PC-3 (cell line): ENCODE results near the gene LRRFIP2. TPM values are rescaled to one million over a fixed set of nuclear protein-coding genes. Genes with fewer than 3 reads are reported as not detected.
A peak's percentile ranks its signal among the peaks of the same experiment; 100 is the strongest.

ENCODE experiments used
- ATAC-seq: fragments of 200-7000 bp; cut with Tn5 transposase; 2 replicates; pipeline ENCODE4 v1.9.1; 2020; ENCODE audit warnings: mild to moderate bottlenecking, moderate library complexity
- BruUV-seq: library from RNA; stranded (reverse); fragments of 400-500 nt; replicated peaks from 2 replicates; lab custom pipeline; 2021; lab: Mats Ljungman, UMichigan
- CTCF ChIA-PET: fragments of 300-600 bp; sonication (Branson Sonifier 250); formaldehyde crosslinking; loops from one replicate; lab custom pipeline; 2022; ENCODE audit warnings: antibody characterized with exemption; lab: Charles Lee
- POLR2A ChIA-PET: fragments of 300-600 bp; sonication (Branson Sonifier 250); formaldehyde crosslinking; loops from one replicate; lab custom pipeline; 2022; ENCODE audit warnings: antibody characterized with exemption; ENCODE audit not compliant: unreplicated experiment; lab: Charles Lee
- DNase-seq: peaks from one replicate; pipeline ENCODE4 v3.0.0-alpha.2; 2015
- H2AFZ ChIP-seq: fragments of 300-600 bp; sonication (generic); 2 replicates; pipeline ENCODE4 v1.6.0; 2016; ENCODE audit warnings: antibody characterized with exemption, low read length
- H3F3A ChIP-seq: fragments of 300-600 bp; sonication (generic); one replicate; pipeline ENCODE4 v1.6.0; 2017; ENCODE audit warnings: antibody characterized with exemption, low read length, control low read depth, mild to moderate bottlenecking; ENCODE audit not compliant: unreplicated experiment
- H3K27ac ChIP-seq: fragments of 300-600 bp; sonication (generic); 2 replicates; pipeline ENCODE4 v1.5.1; 2016; ENCODE audit warnings: mild to moderate bottlenecking, low read length
- H3K27me3 ChIP-seq: fragments of 300-600 bp; sonication (generic); 2 replicates; pipeline ENCODE4 v1.6.1; 2016; ENCODE audit warnings: low read length, mixed read lengths
- H3K36me3 ChIP-seq: fragments of 300-600 bp; sonication (generic); 2 replicates; pipeline ENCODE4 v1.6.1; 2016; ENCODE audit warnings: low read depth, mixed run types, low read length, mixed read lengths
- H3K4me1 ChIP-seq: fragments of 300-600 bp; sonication (generic); 2 replicates; pipeline ENCODE4 v1.5.1; 2016; ENCODE audit warnings: low read length; ENCODE audit not compliant: insufficient read depth
- H3K4me2 ChIP-seq: fragments of 300-600 bp; sonication (generic); 2 replicates; pipeline ENCODE4 v1.6.0; 2016; ENCODE audit warnings: low read length
- H3K4me3 ChIP-seq: fragments of 300-600 bp; sonication (generic); 2 replicates; pipeline ENCODE4 v1.5.1; 2016; ENCODE audit warnings: mild to moderate bottlenecking, low read length, mixed read lengths
- H3K79me2 ChIP-seq: fragments of 300-600 bp; sonication (generic); 2 replicates; pipeline ENCODE4 v1.6.1; 2017; ENCODE audit warnings: low read length, mixed read lengths
- H3K9ac ChIP-seq: fragments of 300-600 bp; sonication (generic); 2 replicates; pipeline ENCODE4 v1.6.0; 2016; ENCODE audit warnings: mild to moderate bottlenecking, low read length
- H3K9me2 ChIP-seq: fragments of 300-600 bp; sonication (generic); replicated peaks from 2 replicates; pipeline ENCODE4 v1.6.1; 2016; ENCODE audit warnings: mixed run types, low read length, mixed read lengths
- H3K9me3 ChIP-seq: fragments of 300-600 bp; sonication (generic); 2 replicates; pipeline ENCODE4 v1.6.1; 2016; ENCODE audit warnings: low read length, mixed read lengths
- H4K20me1 ChIP-seq: fragments of 300-600 bp; sonication (generic); 2 replicates; pipeline ENCODE4 v1.6.1; 2016; ENCODE audit warnings: low read length, mixed read lengths
- CTCF ChIP-seq: fragments of 300-600 bp; sonication (generic); conservative IDR thresholded peaks from 2 replicates; pipeline ENCODE4 v1.5.1; 2017; ENCODE audit warnings: antibody characterized with exemption, low read depth, mild to moderate bottlenecking, low read length
- EZH2 ChIP-seq: fragments of 300-600 bp; sonication (generic); IDR thresholded peaks from one replicate; pipeline ENCODE4 v1.6.1; 2017; ENCODE audit warnings: antibody characterized with exemption, mild to moderate bottlenecking, low read length; ENCODE audit not compliant: unreplicated experiment
- EZH2phosphoT487 ChIP-seq: fragments of 300-600 bp; sonication (generic); IDR thresholded peaks from 2 replicates; pipeline ENCODE4 v1.6.1; 2018; ENCODE audit warnings: mild to moderate bottlenecking, antibody characterized with exemption, low read length, borderline replicate concordance
- intact Hi-C: fragments of 100-400 bp; cut with micrococcal nuclease; formaldehyde crosslinking; loops from 2 replicates; pipeline ENCODE4 v1.9.0; 2023
- total RNA-seq: library from RNA; depleted of rRNA; stranded (reverse); fragments of >200 nt; gene quantifications from 2 replicates; pipeline ENCODE4 v1.2.3, GENCODE V29; 2014

The LRRFIP2 gene
- total RNA-seq, 1 experiment from 2014 or later: 54.7 TPM

DNA sequence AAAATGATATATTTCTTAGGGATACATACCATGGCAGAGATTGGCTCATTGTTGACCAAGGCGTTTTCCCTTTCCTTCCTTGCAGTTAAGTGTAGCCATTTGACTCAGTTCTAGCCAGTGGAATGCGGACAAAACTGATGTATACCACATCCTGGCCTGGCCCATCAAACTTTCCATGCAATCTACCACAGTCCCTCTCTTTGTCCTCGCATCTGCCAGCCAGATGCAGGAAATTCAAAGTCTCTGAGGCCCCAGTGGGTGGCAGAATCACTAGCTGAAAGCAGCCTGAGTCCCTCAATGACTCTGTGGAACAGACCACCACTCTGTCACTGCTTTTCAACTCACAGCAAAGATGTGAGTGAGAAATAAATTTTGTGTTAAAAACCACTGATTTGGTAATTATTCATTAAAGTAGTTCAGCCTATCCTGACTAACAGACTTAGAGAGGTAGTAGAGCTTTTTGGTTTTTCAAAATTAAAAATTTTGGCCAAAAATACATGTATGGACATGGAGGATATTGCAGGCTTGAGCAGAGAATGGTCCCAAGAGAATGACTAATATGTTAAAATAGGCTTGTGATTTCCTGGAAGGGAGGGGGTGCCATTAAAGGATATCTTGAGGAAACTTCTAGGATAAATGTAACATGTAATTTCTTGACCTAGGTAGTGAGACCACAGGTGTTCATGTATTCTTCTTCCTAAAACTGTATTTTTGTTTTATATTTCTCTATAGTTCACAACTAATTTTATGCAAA, 10.9 kb downstream of the LRRFIP2 start:
- Histone ChIP-seq H3K27ac (no peak overlapping the region), H4K20me1 (no peaks in the 10 kb centered on the region), H3K79me2 (peaks cover 24% of the 10 kb centered on the region), H3K4me1 (no peaks in the 10 kb centered on the region), H3K4me2 (no peak overlapping the region), H3K9me3 (no peaks in the 10 kb centered on the region), H3K9me2 (no peaks in the 10 kb centered on the region), H3K27me3 (no peaks in the 10 kb centered on the region), H3K4me3 (no peak overlapping the region), H3K36me3 (peaks cover 10% of the 10 kb centered on the region; the same call in 1 of the 2 replicates), H3K9ac (no peak overlapping the region), H3F3A (no peaks in the 10 kb centered on the region), H2AFZ (no peak overlapping the region)
- intact Hi-C loops: no loop called here
- DNase-seq: no peak
- ChIA-PET CTCF (no interaction called here), POLR2A (no interaction called here)
- no TSS peak for BruUV-seq
- TF ChIP-seq EZH2 (no peak), CTCF (no peak), EZH2phosphoT487 (no peak)
- peak; percentile 24; the same call in 1 of the 2 replicates for ATAC-seq

- H3K9me3 ChIP-seq: no peaks in the 10 kb centered on the region
- TF ChIP-seq EZH2phosphoT487 (no peak), CTCF (no peak), EZH2 (no peak)
- H3K27me3 ChIP-seq: no peaks in the 10 kb centered on the region
- CTCF ChIA-PET: no interaction called here
- peaks cover 16% of the 10 kb centered on the region for H3K79me2 ChIP-seq
- H3K4me3 ChIP-seq: no peak overlapping the region
- no peaks in the 10 kb centered on the region for H4K20me1 ChIP-seq
- intact Hi-C loops: no loop called here
- H3K4me1 ChIP-seq: no peaks in the 10 kb centered on the region
- ATAC-seq (no peak), DNase-seq (no peak)
- POLR2A ChIA-PET: no interaction called here
- peaks cover 6% of the 10 kb centered on the region; the same call in 1 of the 2 replicates for H3K36me3 ChIP-seq
- H3K9me2 ChIP-seq: no peaks in the 10 kb centered on the region
- H2AFZ ChIP-seq: no peak overlapping the region
- H3F3A ChIP-seq: no peaks in the 10 kb centered on the region
- no TSS peak for BruUV-seq
- no peak overlapping the region for H3K4me2 ChIP-seq
- no peak overlapping the region for H3K9ac ChIP-seq
- no peak overlapping the region for H3K27ac ChIP-seq
Measured at GRCh38 chr3:37162501-37163245, 11.7 kb downstream of the LRRFIP2 start.

- Histone ChIP-seq H3K27me3 (no peaks in the 10 kb centered on the region), H3K27ac (no peak overlapping the region), H3K79me2 (peaks cover 20% of the 10 kb centered on the region), H3K9ac (no peak overlapping the region), H2AFZ (no peak overlapping the region), H3K4me3 (no peak overlapping the region), H3K36me3 (peaks cover 6% of the 10 kb centered on the region; the same call in 1 of the 2 replicates), H3K9me3 (no peaks in the 10 kb centered on the region), H3F3A (no peaks in the 10 kb centered on the region), H4K20me1 (no peaks in the 10 kb centered on the region), H3K9me2 (no peaks in the 10 kb centered on the region), H3K4me2 (no peak overlapping the region), H3K4me1 (no peaks in the 10 kb centered on the region)
- ATAC-seq: no peak
- ChIA-PET CTCF (no interaction called here), POLR2A (no interaction called here)
- no TSS peak for BruUV-seq
- intact Hi-C loops: no loop called here
- no peak for DNase-seq
- TF ChIP-seq EZH2phosphoT487 (no peak), CTCF (no peak), EZH2 (no peak)
Measured at GRCh38 chr3:37161351-37161750, 13.0 kb downstream of the LRRFIP2 start.
